Activated gamma-delta T cell treated with anti-CD3 and anti-CD28 coated beads, Interleukin-2, amount 50 U/mL, for 16 hours (primary cell): Measurements from ENCODE around the gene GIPC1.
"Not testable (repeated sequence)": the region's sequence is repeated elsewhere in the genome, so short reads cannot be mapped to it uniquely, and the experiment has no call there.

Experiments
- DNase-seq: peaks from one replicate; pipeline ENCODE4 v3.0.0-alpha.2; 2020; ENCODE audit warnings: low read depth

Gene GIPC1

DNA sequence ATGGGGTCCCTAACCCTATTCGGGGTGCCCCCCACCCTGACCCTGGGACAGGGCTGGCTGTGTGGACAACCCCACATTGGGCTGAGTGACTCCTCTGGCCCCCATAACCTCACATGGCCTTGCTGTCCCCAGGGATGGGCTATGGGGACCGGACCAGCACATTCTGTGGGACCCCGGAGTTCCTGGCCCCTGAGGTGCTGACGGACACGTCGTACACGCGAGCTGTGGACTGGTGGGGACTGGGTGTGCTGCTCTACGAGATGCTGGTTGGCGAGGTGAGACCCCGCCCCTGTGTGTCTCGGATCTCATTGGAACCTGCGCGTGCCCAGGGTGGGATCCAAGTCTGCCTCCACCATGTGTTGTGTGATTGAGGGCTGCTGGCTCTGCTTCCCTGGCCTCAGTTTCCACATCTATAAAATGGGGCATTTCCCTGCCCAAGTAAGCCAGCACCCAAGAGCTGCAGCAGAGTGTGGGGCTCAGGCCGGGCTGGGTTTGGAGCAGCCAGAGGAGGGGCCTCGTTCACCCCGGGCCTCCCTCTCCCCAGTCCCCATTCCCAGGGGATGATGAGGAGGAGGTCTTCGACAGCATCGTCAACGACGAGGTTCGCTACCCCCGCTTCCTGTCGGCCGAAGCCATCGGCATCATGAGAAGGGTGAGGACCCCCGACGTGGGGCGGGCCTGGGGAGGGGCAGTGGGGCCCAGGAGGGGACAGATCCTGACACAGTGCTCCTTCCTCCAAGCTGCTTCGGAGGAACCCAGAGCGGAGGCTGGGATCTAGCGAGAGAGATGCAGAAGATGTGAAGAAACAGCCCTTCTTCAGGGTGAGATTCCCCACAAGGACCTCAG, 25.7 kb downstream of the GIPC1 start:
- no peak for DNase-seq

DNA sequence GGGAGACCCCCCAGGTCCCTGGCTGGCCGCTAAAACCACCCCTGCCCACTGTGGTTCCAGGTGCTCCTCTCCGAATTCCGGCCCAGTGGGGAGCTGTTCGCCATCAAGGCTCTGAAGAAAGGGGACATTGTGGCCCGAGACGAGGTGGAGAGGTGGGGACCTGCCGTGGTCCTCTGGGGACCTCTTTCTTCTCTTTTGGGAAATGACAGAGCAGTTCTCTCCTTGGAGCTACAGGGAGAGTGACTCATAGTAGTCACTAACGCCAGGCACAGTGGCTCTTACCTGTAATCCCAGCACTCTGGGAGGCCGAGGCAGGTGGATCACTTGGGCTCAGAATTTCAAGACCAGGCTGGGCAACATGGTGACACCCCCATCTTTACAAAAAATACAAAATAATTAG, 28.1 kb downstream of the GIPC1 start:
- DNase-seq = no peak

GRCh38 chr19:14467391-14467790, 28.5 kb downstream of the GIPC1 start:
- no peak for DNase-seq

DNA sequence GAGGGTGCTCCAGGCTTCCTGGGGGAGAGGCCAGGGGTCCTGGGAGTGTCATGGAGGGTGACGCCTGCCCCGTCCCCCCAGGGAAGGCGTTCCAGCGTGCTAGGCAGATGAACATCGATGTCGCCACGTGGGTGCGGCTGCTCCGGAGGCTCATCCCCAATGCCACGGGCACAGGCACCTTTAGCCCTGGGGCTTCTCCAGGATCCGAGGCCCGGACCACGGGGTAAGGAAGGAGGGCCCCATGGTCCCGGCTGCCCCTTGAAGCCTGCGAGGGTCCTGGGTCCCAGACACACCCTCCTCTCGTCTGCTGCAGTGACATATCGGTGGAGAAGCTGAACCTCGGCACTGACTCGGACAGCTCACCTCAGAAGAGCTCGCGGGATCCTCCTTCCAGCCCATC, 32.2 kb downstream of the GIPC1 start:
- DNase-seq = no peak

- DNase-seq = not testable (repeated sequence)
These were observed 33.5 kb downstream of the GIPC1 start for GRCh38 chr19:14462401-14462800.

DNA sequence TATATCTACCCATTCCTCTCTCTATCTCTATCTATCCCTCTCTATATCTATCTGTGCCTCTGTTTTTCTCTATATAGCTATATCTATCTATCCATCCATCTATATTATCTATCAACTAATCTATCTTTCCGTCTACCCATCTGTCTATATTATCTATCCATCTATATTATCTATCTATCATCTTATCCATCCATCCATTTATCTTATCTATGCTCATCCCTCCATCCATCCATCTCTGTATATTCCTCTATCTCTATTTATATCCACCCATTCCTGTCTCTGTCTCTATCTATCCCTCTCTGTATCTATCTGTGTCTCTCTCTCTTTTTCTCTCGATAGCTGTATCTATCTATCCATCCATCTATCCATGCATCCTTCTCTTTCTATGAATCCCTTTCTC, 35.0 kb downstream of the GIPC1 start:
- no peak for DNase-seq

- peak; percentile 35 for DNase-seq
These were observed 36.2 kb downstream of the GIPC1 start for GRCh38 chr19:14459703-14460102.

DNA sequence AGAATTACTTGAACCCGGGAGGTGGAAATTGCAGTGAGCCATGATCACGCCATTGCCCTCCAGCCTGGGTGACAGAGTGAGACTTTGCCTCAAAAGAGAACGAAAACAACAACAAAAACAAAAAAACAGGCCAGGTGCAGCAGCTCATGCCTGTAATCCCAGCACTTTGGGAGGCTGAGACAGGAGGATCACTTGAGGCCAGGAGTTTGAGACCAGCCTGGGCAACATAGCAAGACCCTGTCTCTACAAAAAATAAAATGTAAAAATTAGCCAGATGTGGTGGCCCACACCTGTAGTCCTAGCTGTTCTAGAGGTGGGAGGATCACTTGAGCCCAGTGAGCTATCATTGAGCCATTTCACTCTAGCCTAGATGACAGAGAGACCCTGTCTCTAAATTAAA, 43.6 kb downstream of the GIPC1 start:
- not testable (repeated sequence) for DNase-seq

DNA sequence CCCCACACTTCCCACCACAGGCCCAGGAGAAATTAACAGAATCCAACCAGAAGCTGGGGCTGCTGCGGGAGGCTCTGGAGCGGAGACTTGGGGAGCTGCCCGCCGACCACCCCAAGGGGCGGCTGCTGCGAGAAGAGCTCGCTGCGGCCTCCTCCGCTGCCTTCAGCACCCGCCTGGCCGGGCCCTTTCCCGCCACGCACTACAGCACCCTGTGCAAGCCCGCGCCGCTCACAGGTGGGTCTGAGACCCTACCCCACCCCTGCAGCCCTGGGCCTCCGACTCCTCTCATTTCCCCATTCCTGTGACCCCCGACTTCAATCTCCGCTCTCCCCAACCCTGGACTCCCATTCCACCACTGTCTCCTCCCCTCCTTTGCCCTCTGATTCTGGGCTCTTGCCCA, 45.1 kb downstream of the GIPC1 start:
- DNase-seq = no peak

GRCh38 chr19:14450168-14450874, 45.6 kb downstream of the GIPC1 start:
- DNase-seq = no peak

DNA sequence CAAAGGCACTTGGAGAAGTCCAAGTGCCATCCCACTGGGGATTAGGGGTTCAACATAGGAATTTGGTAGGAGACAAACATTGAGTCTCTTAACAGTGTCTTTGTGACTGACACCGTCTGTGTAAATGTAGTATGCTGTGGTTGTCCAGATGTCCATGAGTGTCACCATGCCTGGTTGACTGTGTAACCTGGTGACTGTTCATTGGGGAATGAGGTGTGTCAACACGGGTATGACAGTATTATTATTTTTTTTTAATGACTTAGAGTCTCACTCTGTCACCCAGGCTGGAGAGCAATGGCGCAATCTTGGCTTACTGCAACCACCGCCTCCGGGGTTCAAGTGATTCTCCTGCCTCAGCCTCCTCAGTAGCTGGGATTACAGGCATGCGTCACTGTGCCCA, 46.6 kb downstream of the GIPC1 start:
- DNase-seq = no peak

- no peak for DNase-seq
These were observed 49.4 kb downstream of the GIPC1 start for GRCh38 chr19:14446336-14447036.

GRCh38 chr19:14443632-14444216, 52.2 kb downstream of the GIPC1 start:
- DNase-seq = no peak

DNA sequence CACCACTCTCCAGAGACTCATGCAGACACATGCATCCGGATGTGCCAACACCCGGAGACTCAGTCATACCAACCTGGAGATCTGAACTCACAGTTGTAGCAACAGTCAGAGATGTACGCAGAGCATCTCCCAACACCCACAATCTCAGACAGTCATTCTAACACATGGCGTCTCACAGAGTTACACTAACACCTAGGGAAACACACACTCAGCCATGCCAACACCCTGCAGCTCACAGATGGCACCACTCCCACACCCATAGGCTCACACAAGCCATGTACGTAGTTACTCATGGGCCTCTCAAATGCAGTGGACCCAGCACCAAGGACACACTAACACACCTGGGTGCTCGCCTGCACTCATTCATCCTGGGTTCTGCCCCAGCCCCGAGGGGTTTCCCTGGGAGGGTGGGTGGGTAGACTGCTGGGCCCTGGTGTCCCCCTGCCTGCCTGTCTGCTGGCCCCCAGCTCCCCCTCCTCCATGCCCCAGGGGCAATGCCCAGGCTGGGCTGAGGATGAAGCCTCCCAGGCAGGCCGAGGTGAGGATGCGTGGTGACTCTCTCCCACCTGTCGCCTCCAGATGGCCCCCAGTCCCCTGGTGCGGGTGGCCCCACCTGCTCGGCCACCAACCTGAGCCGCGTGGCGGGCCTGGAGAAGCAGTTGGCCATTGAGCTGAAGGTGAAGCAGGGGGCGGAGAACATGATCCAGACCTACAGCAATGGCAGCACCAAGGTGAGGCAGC, 52.9 kb downstream of the GIPC1 start:
- DNase-seq = no peak

GRCh38 chr19:14441041-14441938, 54.6 kb downstream of the GIPC1 start:
- no peak for DNase-seq

GRCh38 chr19:14440049-14440448, 55.9 kb downstream of the GIPC1 start:
- DNase-seq = peak; percentile 72

DNA sequence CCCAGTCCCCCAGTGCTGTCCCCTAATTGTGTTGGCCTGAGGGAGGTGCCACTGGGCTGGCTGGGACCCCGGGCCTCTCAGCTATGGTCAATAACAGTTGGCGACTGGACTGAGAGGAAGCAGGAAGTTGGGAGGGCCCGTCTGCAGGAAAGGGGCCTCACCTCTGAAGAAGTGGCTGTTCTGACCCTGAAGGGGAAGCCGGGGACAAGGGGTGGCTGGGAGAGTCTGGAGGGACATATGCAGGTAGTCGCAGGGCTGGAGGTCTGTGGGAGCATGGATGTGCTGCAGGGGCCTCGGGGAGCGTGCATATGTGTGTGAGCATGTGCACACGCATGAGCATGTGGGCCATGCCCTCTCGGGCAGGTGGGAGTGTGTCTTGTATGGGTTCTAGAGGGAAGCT, 56.9 kb downstream of the GIPC1 start:
- DNase-seq = no peak

DNA sequence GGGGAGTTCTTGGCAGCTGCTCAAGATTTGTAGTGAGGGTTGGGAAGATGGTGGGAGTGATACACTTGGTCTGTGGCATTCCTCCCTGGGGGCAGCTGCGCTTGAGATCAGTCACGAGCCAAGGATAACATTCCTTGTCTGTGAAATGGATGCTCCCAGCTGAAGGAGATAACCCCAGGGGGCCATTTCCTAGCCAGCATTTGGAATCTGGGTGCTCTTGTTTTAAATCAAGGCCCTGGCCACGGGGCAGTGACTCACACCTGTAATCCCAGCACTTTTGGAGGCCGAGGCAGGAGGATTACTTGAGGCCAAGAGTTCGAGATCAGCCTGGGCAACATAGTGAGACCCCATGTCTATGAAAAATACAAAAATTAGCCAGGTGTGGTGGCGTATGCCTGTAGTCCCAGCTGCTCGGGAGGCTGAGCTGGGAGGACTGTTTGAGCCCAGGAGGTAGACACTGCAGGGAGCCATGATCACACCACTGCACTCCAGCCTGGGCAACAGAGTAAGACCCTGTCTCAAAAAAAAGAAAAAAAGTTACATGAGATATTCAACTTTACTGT, 58.3 kb downstream of the GIPC1 start:
- no peak for DNase-seq

DNA sequence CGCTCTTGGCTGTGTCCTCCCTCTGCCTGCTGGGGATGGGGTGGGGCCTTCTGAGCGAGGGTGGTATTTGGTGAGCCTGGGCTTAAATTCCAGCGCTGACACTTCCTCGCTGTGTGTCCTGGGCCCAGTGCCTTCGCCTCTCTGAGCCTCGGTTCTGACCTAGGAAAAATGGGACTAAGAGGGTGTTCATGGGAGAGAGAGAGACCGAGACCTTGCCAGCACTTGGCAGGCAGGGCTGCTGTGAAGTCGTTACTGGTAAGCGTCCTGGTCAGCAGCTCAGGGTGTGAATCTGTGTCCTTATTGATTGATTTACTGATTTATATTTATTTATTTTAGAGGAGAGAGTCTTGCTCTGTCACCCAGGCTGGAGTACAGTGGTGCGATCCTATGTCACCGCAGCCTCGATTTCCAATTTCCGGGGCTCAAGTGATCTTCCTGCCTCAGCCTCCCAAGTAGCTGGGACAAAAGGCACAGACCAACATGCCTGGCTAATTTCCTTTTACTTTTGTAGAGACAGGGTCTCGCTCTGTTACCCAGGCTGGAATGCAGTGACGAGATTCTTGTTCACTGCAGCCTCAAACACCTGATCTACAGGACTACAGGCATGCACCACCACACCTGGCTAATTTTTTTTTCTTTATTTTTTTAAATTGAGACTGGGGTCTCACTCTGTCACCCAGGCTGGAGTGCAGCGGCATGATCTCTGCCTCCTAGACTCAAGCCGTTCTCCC, 60.4 kb downstream of the GIPC1 start:
- DNase-seq = no peak
